Astrocyte (in vitro differentiated cells and primary cell): ENCODE data around the gene KRTAP5-11.
A peak's percentile ranks its signal among the peaks of the same experiment; 100 is the strongest.
"Not testable (repeated sequence)": the region's sequence is repeated elsewhere in the genome, so short reads cannot be mapped to it uniquely, and the experiment has no call there.

ENCODE experiments used
- EZH2 ChIP-seq: IDR thresholded peaks from 2 replicates; pipeline ENCODE4 v1.6.1; 2012; ENCODE audit warnings: mild to moderate bottlenecking, low read length, inconsistent platforms; ENCODE audit not compliant: insufficient read depth
- TF ChIP-seq, protein P1 (sequence below): IDR thresholded peaks from 2 replicates; pipeline ENCODE4 v1.5.1; 2011; ENCODE audit warnings: low read depth, mild to moderate bottlenecking, inconsistent platforms, low read length, moderate library complexity; ENCODE audit not compliant: insufficient read depth

GRCh38 chr11:71606853-71607519 is 24.3 kb upstream of the KRTAP5-11 start:
- TF ChIP-seq, protein P1, sequence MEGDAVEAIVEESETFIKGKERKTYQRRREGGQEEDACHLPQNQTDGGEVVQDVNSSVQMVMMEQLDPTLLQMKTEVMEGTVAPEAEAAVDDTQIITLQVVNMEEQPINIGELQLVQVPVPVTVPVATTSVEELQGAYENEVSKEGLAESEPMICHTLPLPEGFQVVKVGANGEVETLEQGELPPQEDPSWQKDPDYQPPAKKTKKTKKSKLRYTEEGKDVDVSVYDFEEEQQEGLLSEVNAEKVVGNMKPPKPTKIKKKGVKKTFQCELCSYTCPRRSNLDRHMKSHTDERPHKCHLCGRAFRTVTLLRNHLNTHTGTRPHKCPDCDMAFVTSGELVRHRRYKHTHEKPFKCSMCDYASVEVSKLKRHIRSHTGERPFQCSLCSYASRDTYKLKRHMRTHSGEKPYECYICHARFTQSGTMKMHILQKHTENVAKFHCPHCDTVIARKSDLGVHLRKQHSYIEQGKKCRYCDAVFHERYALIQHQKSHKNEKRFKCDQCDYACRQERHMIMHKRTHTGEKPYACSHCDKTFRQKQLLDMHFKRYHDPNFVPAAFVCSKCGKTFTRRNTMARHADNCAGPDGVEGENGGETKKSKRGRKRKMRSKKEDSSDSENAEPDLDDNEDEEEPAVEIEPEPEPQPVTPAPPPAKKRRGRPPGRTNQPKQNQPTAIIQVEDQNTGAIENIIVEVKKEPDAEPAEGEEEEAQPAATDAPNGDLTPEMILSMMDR, result not testable (repeated sequence)
- peak; percentile 76 for TF ChIP-seq EZH2
